ENCODE results near the gene PDSS2.

DNA sequence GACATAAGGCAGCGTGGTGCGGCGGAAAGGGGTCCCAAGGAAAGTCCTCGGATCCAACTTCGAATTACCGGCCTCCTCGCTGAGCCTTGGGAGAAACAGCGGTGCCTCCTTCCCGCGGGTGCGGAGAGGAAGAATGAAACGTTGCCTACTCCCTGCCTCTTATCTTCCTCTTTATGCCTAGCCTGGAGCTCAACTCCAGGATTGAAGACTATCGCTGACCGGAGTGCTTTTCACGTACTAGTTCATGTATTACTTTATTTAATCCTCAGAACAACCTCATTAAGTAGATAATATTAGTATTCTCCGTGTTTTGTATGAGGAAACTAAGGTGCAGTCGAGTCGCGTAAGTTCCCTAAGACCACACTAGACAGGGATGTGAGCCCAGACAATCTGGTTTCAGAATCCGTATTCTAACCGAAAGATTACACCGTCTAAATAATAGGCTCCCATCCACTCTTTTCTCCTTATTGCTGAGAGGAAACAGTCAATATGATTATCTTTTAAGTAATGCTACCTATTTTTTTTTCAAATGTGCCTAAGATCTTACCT lies 793 bp upstream of the PDSS2 start:
- TF ChIP-seq, protein P1, sequence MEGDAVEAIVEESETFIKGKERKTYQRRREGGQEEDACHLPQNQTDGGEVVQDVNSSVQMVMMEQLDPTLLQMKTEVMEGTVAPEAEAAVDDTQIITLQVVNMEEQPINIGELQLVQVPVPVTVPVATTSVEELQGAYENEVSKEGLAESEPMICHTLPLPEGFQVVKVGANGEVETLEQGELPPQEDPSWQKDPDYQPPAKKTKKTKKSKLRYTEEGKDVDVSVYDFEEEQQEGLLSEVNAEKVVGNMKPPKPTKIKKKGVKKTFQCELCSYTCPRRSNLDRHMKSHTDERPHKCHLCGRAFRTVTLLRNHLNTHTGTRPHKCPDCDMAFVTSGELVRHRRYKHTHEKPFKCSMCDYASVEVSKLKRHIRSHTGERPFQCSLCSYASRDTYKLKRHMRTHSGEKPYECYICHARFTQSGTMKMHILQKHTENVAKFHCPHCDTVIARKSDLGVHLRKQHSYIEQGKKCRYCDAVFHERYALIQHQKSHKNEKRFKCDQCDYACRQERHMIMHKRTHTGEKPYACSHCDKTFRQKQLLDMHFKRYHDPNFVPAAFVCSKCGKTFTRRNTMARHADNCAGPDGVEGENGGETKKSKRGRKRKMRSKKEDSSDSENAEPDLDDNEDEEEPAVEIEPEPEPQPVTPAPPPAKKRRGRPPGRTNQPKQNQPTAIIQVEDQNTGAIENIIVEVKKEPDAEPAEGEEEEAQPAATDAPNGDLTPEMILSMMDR (optimal IDR thresholded peaks at IDR 0.05 in 1 of 3, IDR thresholded peaks at IDR 0.05 in 1 of 3, conservative IDR thresholded peaks at IDR 0.05 in 1 of 3; ENCODE audit: extremely low read depth in 1 of 3, insufficient read depth in 2 of 3, low read length in 3 of 3), result no peak
- no peak for TF ChIP-seq EZH2 (IDR thresholded peaks at IDR 0.05; ENCODE audit: low read length)

Measured in keratinocyte (primary cell).